HG03108 (cell line): ENCODE results near the gene SPDEF.

Experiments used
- ATAC-seq: cut with Tn5 transposase; IDR thresholded peaks from one replicate; pipeline ENCODE4 v1.9.1; 2021; ENCODE audit warnings: moderate library complexity; ENCODE audit not compliant: unreplicated experiment

Gene SPDEF

DNA sequence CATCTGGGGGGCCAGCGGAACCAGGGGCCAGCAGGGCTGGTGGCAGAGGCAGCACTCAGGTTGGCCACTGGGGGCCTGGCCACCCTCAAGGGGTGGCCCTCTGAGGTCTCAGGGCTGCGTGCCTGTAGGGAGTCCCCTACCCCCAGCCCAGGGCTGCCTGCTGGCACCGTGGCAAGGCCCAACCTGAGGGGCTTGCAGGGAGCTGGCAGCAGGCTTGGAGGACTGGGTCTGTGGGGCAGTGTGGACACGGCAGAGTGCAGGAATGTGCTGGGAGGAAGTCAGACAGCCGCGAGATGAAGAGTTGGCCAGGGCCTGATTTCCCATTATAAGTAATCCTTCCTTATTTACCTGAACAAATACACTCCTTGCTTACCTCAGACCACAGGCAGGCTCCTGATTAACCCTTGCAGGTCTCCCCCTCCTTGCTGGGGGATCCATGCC lies at the start of gene SPDEF:
Gene SPDEF (minus strand): TSS at position 299 of the 441 bp plus-strand sequence. CDS start 11,874 bp downstream, outside the sequence.
- no peak for ATAC-seq

DNA sequence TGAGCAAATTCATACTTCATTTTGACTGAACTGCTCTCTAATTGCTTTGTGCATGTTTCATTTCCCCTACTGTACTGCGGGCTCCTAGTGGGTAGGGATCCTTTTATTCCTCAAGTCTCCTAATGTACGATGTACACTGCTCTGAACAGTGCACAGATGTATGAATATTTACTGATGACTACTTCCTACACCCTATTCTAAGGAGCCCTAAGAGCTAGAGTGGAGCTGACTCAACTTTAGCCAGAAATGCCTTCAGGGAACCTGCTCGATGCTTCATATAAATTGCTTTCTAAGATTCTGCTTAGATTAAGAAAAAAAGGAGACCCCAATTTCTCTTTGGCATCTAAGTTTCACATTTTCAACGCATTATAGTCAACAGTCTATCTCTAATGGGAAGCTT lies 47.6 kb upstream of the SPDEF start:
- no peak for ATAC-seq

DNA sequence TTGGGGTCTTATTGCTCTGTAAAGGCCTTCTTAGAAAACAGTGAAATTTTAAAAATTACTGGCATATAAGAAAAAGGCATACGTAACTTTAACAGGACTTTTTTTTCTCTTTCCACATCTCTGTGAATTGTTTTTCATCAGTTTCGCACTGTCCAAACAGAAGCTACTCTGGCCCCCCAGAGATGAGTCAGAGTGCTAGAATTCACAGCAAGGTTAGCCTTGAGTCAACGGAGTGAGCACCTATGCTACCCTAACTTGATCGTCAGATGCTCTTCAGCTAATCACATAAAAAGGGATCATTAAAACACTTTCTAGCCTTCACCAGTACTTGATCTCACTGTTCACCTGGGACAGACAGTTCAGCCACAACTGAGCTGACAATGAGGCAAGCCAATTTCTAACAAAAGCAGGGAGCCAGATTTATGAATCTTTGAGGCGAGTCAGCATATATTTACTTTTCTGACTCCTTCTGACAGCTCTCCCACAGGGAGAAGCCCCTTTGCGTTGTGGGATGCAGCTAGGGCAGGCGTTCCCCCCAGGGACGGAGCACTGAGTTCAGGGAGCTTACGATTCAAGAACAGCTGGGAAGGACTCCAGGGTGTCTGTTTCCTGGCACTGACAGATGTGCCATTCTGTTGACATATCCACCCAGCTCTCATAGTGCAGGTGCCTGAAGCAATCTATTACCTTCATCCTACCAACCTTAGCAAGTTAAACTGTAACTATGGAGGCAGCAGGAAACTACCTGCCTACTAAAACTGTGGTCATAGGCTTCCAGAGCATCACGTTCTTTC lies 46.4 kb upstream of the SPDEF start:
- ATAC-seq, result no peak

DNA sequence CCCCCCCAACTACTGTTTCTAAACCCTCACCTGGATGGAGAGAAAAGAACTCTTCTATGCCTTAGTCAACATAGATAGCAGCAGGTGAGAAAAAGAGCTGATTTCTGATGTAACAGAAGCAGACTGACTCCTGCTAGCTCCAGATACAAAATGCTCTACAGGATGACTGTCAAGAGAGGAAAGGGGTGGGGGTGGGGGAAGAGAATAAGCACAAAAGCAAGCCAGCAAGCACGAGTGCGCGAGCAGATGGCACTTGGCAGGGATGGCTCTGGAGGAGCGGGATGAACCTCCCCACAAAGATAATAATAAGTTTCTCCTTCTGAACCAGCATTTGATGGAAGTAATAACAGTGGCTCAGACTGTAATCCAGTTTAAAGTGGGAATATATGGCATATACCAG lies 45.6 kb upstream of the SPDEF start:
- no peak for ATAC-seq

DNA sequence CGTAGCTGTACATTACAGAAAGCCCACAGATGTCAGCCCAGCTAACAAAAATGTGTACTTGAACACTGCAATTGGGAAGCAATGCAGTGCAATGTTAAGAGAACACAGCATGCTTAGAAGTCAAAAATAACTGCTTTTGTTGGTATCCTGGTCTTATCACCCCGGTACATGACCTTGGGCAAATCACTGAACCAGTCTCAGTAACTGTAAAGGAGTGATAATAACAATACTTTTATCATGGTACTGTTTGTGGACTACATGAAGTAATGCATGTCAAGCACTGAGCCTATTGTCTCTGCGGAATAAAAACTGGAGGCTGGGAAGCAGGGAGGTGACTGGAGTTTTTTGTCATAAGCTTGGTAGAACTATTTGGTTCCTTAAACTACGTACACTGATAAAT lies 44.7 kb upstream of the SPDEF start:
- ATAC-seq, result no peak

DNA sequence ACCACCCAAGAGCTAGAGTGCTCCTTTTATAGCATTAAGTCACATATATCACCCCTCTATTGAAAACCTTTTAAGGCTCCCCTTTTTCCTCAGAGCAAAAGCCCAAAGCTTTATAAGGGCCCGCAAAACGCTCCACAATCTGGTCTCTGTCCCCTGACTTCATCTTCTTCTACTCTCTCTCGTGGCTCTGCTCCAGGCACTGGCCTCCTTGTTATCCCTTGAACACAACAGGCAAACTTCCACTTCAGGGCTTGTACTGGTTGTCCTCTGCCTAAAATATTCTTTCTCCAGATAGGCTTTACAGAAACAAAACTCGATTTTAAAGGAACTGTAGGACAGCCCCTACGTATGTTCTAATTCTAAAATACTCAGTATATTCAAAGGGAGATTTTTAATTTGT lies 44.0 kb upstream of the SPDEF start:
- ATAC-seq, result no peak

DNA sequence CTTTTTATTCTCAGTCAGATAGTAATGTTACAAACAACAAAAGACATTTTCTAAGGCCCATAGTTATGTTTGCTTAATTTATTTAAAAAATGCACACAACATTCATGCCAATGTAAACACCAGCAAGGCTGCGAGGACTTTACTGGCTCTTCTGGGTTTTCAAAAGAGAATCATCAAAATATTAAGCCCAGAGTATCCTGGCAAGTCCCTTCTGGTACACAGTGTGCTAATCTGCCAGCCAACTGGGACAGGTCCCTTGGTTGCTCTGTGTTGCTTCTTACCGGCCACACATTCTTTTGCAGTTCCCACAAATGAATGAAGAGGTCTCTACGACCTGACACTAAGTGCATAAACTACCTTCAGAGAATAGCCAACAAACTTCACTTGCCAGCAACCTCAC lies 42.6 kb upstream of the SPDEF start:
- no peak for ATAC-seq

DNA sequence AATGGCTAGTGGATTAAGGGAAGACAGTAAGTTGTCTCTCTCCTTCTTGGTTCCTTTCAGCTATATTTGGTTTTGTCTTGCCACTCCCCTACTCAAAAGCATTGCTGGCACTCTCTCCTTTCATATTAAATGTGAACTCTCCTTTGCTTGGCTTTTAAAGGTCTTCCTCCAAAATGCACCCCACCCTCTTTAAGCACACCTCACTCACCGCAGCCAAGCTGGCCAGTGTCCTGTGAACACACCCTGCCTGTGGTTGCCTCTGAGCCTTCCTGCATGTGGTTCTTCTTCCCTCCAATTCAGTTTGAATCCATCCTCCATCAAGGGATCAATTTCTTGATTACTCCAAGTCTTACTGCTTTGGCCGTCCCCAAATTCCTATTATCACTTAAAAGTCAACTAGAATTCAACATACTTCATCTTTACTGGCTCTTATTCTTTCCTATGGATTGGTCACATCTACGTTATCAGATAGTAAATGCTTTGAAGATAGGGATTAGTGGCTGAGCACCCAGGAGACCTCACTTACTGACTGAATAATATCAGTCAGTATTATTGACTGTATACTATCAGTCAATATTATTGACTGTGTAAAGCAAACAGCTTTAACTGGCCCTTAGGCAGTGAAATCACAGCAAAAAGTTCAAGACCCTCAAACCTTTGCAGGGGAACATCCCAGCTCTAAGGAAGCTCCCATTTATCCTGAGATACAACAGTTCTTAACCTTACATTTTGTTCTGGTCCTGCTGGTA lies 41.6 kb upstream of the SPDEF start:
- no peak for ATAC-seq

DNA sequence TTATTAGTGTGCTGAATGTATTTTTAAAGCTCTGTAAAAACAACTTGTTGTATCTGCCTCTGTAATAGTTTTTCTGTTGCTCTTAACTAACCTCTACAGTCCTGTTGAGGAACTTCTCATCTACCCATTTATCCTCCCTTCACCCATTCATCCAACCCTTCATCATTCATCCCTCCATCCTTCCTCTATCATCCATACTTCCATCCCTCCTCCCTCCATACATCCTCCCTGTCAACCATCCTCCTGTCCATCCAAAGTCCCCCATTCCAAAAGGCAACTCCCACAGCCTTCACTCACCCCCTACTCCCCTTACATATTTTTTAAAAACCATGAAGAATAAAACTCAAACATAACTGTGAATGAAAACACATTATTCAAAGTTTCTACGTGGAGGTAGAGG lies 40.7 kb upstream of the SPDEF start:
- ATAC-seq, result no peak

DNA sequence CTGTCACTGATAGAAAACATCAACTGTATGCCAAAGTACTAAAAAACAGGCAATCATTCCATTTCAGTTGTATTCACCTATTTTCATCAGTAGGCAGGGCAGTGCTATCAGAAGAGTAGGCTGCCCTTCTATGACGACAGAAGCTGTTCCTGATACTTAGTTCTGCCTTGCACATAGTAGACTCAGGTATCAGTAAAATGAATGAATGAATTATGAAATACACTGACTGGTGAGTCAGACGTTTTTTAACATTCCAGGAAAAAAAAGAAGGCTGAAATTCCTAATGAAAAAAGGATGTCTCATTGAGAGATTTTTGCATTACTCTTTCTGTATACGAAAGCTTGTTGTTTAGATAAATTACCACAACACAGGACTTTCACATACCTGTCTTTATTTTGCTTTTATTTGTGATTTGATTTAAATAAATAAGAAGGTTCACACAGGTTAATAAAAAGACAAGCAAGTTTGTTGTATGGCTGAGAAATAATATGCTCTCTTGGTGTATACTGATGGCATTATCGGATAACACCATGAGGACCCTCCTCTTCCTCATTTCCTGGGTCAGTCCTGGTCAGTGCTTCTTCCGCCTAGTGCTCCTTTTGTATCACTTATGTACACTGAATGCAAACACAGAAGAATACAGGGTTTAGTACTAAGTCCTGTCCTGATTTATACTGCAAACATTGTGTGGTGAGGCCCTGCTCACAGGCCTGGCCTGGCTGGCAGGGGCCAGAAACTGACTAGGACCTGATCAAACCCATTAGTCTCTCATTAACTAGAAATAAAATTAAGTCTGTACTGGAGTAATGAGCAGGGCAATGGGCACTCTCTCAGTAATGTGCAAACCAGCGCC lies 39.4 kb upstream of the SPDEF start:
- no peak for ATAC-seq

DNA sequence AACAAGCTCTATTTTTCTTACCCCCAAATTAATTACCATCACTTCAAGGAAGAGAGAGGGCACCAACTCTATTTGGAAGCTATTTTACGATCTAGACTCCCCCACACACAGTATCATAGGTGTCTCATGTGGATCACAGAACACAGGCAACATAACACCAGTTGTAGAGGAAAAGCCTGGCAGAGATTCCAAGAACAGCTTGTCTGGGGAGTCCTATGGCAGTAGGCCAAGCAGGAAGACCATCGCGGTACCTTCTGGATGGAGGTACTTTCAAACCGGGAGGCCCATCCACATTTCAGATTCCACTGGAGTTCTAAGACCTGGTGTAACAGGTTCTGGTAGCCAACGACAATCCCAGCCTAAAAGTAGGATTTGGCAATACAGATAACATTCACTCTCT lies 37.6 kb upstream of the SPDEF start:
- no peak for ATAC-seq

DNA sequence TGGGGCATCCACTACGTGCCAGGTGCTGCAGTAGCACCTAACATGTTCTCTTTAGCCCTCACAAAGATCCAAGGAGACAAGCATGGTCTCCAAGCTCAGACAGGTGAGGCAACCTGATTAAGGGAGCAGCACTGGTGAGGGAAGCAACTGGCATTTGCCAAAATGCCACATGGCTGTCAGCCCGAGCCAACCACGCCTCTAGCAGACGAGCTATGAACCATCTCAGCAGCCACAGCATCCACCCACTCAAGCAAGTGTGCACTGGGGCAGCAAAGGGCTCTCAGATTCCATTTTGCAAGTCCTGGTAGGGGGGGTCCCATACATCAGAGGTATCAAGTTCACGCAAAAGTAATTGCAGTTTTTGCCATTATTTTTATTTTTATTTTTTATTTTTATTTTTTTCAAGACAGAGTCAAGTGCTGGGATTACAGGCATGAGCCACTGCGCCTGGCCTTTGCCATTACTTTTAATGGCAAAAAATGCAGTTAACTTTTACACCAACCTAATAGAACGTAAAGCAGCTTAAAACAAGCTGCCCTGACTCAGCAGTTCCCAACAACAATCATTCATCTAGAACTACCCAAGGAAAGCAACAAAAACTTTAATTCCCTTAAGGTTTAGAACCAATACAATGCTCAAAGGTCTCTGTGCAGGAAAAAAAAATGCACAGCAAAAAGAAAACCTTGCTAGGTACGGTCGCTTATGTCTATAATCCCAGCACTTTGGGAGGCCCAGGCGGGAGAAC lies 36.3 kb upstream of the SPDEF start:
- no peak for ATAC-seq

DNA sequence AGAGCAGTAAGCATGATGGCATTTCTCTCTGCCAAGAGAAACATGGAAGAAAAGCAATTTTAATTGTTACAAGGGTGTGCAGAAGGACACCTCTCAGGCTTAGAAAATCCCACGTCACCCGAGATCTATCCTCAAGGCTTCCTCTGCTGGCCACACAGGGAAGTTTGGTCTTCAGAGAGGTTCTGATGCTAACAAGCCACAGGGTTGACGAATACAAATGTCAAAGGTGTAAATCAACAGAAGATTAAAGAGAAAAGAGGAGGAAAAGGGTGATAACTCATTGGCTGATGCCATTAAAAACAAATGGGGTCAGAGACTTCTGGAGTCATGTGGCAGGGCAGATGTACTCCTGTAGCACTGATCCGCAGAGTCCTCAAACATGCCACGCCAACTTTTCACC lies 33.6 kb upstream of the SPDEF start:
- ATAC-seq, result no peak

DNA sequence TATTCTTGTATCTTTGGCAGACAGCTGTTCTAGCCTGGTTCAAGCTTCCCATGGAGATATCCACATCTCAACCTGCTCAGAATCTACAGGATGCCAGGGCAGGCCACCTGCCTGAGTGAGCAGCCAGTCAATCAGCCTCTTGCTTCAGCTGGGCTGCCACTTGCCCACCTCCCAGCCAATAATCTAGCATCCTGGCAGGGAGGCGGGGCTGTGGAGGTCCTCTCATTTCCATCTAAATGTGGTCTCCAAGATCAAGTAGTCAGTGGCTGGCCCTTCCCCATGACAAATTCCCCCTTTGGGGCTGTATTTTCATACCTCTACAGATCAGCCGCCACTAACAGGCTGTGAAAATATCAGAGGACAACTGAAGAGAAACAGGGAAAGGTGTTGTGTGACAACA lies 33.0 kb upstream of the SPDEF start:
- no peak for ATAC-seq

DNA sequence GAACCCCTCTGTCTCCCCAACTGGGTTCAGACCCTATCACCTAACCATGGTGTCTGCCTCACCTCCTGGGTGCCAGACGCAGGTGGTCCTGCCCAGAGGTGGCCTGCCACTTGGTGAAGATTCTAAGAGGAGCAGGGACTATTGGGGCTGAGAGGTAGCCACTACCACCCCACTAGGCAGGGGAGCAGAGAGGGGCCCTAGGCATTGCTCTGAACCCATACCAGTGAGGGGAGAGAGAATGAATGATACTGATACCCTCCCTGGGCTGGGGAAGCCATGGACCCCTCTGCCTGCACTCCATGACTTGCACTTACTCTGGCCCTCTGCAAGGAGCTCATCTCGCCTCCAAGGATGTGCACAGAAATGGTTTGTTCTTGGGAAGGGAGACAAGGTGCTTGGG lies 31.7 kb upstream of the SPDEF start:
- no peak for ATAC-seq

DNA sequence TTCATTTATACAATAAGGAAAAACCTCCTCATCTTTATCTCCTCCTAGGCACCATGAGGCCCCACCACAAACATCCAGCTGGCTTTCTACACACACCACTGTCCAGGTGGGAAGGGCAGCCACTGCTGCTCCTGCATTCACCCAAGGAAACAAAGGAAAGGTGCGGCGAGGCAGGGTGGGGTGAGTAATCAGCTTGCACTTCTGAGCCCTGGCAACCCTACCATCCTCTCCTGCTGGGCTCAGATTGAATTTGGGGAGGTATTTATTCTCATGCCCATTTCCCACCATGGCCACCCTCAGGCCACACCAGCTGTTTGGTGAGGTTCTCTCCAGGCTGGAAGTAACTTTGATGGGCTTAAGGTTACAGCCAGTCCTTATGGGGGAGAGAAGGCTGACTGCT lies 31.2 kb upstream of the SPDEF start:
- ATAC-seq, result no peak

DNA sequence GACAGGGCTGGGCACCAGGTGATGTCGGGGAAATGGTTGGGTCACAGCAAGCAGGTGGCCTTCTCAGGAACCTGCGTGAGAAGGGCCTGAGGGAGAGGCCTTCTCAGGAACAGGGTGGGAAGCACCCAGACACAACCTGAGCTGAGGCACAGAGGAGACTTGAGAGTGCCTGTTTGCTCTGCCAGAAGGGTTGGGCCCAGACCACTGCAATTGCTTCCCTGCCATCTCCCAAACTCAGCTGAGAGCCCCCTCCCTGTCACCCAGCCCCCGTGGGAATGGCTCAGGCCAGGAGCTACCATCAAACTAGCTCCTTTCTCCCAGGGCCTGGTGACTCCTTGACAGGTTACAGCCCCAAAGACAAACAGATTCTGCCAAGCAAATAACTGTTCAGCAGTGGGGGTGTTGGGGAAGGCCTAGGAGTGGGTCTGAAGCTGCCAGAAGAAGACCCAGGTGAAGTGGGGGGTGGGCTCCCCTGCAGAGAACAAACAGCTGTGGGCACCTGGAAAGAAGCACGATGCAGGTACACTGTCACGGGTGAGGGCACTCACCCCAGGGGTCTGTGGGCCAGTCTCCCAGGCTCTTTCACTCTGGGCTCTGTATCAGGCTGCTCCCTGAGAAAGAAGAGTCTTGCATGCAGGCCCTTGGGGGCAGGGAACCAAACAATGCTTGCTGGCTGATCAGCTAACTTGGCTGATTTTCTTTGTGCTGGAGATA lies 30.4 kb upstream of the SPDEF start:
- no peak for ATAC-seq

DNA sequence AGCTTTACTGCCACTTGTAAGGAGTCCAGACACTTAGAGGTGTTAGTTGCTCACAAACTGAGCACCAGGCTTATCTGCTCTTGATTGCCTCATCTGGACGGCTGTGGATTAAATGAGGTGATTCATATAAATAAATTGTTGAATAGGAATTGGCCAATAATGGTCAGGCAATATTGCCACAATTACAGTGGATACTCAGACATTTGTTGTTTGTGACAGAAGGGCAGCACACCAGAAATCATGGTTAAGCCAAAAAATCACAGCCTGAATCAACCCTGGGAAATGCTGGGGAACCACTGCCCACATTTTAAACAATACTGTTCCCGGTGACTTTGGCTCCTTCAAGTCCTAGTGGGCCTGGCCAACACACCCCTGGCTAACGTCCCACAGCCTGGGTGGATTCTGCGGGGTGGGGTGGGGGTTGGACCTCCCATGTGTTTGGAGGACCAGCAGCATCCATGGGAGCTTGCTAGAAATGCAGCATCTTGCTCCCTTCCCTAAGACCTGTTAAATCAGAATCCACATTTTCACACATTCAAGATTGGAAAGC lies 29.5 kb upstream of the SPDEF start:
- no peak for ATAC-seq

DNA sequence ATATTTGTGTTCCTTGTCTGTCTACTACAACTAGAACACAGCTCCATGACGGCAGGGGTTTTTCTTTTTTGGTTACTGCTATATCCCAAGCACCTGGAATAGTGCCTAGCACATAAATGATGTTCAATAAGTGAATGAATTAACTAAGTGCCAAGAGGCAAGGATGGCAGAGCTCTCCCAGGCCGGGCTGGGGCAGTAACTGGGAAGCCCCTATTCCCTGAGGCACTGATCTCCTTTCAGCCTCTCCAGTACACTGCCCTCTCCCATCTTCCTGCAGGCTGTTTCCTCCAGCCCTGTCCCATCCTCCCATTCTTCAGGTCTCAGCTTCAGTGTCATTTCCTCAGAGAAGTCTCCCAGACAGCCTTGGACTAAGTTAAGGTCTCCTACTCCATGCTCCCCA lies 29.0 kb upstream of the SPDEF start:
- ATAC-seq, result no peak

DNA sequence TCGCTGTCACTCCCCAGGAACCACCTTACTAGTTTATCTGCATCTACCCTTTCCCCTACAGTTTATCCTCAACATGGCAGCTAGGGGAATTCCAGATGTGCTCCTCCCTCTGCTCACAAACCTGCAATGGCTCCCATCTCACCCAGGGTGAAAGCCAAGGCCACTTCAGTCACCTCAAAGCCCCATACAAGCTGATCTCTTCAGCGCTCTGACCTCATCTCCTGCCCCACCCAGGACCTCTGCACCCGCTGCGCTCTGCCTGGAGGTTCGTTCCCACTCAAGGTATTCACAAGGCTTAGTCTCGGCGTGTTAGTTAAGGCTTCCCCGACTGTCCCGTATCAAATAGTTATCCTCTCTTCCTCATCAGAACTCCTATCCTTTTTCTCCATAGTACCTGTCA lies 28.6 kb upstream of the SPDEF start:
- no peak for ATAC-seq
